HTERT RPE-1 (cell line): Measurements from ENCODE around the gene UBR3.
"Not testable (repeated sequence)": the region's sequence is repeated elsewhere in the genome, so short reads cannot be mapped to it uniquely, and the experiment has no call there.

Source experiments
- in situ Hi-C: fragments of 300-500 bp; cut with MboI; formaldehyde crosslinking; loops from 4 replicates; pipeline ENCODE4 v1.14.3; 2020; ENCODE audit warnings: low sequenced_read_pairs

UBR3 gene, protein sequence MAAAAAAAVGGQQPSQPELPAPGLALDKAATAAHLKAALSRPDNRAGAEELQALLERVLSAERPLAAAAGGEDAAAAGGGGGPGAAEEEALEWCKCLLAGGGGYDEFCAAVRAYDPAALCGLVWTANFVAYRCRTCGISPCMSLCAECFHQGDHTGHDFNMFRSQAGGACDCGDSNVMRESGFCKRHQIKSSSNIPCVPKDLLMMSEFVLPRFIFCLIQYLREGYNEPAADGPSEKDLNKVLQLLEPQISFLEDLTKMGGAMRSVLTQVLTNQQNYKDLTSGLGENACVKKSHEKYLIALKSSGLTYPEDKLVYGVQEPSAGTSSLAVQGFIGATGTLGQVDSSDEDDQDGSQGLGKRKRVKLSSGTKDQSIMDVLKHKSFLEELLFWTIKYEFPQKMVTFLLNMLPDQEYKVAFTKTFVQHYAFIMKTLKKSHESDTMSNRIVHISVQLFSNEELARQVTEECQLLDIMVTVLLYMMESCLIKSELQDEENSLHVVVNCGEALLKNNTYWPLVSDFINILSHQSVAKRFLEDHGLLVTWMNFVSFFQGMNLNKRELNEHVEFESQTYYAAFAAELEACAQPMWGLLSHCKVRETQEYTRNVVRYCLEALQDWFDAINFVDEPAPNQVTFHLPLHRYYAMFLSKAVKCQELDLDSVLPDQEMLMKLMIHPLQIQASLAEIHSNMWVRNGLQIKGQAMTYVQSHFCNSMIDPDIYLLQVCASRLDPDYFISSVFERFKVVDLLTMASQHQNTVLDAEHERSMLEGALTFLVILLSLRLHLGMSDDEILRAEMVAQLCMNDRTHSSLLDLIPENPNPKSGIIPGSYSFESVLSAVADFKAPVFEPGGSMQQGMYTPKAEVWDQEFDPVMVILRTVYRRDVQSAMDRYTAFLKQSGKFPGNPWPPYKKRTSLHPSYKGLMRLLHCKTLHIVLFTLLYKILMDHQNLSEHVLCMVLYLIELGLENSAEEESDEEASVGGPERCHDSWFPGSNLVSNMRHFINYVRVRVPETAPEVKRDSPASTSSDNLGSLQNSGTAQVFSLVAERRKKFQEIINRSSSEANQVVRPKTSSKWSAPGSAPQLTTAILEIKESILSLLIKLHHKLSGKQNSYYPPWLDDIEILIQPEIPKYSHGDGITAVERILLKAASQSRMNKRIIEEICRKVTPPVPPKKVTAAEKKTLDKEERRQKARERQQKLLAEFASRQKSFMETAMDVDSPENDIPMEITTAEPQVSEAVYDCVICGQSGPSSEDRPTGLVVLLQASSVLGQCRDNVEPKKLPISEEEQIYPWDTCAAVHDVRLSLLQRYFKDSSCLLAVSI (N-terminal part only)

DNA sequence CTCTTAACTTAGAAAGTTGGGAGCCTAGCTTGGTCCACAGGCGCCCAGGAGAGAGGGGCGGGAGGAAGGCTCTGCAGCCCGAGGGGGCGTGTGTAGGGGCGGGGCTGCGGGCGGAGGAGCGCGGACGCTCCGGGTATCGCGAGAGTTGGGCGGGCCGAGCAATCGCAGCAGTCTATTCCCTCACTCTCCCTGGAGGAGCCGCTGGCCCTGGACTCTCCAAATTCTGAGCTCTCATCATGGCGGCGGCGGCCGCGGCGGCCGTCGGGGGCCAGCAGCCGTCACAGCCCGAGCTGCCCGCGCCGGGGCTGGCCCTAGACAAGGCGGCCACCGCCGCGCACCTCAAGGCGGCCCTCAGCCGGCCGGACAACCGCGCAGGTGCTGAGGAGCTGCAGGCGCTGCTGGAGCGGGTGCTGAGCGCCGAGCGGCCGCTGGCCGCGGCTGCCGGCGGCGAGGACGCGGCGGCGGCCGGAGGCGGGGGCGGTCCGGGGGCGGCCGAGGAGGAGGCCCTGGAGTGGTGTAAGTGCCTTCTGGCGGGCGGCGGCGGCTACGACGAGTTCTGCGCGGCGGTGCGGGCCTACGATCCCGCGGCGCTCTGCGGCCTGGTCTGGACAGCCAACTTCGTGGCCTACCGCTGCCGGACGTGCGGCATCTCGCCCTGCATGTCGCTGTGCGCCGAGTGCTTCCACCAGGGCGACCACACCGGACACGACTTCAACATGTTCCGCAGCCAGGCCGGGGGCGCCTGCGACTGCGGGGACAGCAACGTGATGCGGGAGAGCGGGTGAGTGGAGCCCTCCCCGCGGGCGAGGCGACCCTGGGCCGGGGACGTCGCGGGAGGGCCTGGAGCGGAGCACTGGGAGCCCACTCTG, at the start of gene UBR3:
Gene UBR3 (plus strand): TSS at position 183 of the 869 bp plus-strand sequence. CDS start 54 bp downstream, at position 237.
- in situ Hi-C loops, result no loop called here

DNA sequence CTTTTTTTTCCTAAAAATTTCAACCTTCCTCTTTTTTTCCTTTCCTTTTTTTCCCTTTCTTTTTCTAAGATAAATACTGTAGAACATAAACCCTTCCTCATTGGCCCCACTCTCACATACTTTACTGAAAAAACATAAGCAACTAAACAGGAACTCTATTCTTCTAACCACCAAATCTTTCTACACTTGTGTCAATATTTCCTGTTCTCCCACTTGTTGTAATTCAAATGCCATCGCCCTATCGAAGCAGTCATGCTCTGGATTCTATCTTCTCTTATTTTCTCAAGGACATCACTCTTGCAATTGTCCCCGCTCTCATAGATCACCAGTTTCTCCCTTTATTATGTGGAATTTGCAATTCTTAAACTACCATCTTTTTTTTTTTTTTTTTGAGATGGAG, 48.8 kb upstream of the UBR3 start:
- in situ Hi-C loops, result no loop called here

DNA sequence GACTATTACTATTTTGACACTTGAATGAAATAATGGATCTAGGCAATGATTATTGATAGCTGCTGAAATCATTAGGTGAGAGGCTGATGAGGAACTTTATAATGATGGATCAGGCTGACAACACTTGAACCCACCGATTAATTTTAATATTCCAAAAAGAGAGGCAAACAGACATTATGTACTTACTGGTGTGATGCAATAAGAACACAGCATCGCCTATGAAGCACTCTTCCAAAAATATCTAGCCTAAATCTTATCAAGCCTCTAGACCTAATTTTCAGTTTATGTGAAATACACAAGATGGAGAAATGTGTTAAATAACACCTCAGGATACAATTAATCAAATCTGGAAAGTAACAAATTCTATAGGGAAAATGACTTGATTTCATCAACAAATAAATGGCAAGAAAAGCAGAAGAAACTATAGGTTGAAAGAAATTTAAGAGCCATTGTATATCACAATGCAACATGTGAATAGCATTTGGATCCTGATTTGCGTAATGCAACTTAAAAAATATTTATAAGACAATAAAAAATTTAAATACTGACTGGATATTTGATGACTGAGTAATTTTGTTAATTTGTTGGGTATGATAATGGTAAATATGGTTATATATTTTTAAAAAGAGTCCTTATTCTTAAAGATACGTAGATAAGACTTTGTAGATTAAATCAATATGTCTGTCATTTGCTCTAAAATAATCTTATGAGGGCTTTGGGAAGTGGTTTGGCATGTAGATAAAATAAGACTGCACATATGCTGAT, 45.8 kb upstream of the UBR3 start:
- in situ Hi-C loops, result no loop called here

DNA sequence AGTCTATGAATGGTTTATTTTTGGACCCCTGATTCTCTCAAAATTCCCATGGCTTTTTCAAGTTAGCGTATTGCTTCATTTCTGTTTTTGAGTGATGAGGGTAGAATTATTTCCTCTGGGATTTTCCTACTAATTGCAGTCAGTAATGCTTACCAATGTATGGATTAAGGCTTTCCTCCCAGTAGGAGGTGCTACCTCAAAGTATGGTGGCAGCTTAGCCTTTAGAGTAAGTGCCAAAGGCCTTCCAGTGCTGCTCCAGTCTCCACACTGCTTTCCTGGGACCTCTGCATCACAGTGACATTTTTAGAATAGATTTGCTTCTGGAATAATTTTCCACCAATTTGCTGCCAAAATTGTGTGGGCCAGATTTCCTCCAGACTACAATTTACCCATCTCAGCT, 44.7 kb upstream of the UBR3 start:
- in situ Hi-C loops, result no loop called here

DNA sequence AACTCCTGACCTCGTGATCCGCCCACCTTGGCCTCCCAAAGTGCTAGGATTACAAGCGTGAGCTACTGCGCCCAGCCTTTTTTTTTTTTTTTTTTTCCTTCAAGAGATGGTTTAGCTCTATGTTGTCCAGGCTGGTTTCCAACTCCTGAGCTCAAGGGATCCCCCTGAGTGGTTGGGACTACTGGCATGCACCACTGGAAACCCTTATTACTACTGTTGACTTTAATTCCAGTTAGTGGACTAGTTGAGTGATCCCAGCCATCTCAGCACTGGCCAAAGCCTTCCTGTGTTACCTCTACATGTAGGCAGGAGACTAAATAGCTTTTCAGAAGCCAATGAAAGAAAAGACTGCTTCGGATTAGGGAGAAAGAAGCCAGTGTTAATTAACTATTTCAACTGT, 36.7 kb upstream of the UBR3 start:
- in situ Hi-C loops, result no loop called here

DNA sequence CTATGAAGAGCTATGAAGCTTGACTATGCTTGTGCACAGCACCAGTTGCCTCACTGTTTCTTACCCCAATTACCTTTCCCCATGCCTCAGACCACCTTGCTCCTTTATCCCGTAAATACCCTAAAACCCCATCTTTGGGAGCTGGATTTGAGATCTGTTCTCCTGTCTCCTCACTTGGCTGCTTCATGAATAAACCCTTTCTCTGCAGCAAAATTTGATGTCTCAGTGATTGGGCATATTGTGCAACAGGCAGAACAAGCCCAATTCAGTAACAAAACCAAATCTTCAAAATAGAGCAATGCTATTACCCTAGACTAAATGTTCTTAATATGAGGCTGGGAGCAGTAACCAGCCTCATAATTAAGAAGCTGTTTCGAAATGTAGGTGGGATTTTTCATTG, 32.1 kb upstream of the UBR3 start:
- in situ Hi-C loops, result no loop called here

DNA sequence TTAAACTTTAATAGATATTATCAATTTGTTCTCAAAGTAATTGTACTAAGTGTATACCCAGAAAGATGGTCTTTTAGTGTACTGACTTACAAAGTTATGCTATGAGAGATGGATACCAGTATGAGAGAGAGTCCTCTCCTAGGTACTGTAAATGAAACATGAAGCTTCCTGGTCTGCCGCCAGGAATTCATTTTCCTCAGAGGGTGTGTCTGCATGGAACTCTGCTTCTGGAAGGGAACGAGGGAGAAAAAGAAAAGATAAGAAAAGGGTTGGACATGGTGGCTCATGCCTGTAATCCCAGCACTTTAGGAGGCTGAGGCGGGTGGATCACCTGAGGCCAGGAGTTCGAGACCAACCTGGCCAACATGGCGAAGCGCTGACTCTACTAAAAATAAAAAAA, 30.8 kb upstream of the UBR3 start:
- in situ Hi-C loops, result no loop called here

DNA sequence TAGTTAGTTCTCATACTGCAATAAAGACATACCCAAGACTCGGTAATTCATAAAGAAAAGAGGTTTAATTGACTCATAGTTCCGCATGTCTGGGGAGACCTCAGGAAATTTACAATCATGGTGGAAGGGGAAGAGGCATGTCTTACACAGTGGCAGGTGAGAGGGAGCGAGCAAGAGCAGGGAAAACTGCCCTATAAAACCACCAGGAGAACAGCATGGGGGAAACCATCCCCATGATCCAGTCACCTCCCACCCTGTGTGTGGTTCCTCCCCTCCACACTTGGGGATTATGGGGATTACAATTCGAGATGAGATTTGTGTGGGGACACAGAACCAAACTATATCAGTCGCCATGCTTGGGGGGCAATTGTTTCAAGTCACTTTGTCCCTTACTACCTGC, 29.7 kb upstream of the UBR3 start:
- in situ Hi-C loops, result no loop called here

DNA sequence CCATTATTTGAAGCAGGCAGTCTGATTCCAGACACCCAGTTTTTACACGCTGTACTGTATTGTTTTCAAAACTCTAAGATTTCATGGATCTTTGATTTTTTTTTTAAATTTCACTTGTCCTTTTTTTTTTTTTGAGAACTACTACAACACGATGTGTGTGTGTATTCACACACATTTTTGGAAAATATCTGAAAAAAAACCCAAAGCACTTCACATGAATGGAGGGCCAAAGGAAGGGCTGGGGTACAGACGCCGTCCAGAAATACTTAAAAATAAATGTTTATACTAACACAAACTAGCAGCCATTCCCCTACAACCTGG, 28.9 kb upstream of the UBR3 start:
- in situ Hi-C loops, result no loop called here

DNA sequence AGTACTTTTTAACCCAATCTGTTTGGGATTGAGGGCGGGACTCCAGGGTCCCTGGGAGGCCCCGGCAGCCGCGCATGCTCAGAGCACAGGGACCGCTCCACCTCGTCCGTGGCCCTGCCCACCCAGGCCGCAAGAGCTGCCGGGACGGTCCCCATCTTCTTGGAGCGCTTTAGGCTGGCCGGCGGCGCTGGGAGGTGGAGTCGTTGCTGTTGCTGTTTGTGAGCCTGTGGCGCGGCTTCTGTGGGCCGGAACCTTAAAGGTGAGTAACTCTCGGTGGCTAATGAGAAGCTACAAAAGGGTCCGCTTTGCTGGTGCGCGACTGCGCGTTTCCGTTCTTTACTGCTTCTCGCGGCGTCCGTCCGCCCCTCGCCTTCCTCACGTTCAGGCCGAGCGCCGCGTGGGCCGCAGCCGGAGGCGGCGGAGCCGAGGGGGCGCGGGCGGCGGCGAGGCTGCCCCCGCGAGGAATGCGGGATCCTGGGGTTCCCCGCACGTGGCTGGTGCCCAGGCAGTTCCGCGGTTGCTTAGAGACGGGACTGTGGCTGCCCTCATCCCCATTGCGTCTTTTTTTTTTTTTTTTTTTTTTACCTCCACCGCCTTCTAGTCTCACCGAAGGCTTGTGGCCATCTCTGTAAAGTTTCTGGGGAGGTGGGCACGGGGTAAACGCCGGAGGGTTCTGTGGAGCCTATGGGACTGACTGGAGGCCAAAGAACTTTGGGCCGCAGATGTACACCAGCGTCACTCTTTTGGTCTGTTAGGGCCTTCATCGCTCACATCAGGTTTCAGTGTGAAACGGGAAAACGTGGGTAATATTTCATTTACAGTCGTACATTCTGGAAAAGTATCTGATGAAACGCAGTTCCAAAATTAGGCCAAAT, 28.3 kb upstream of the UBR3 start, which contains the start of gene SSB:
Gene SSB (plus strand): TSS at position 154 of the 875 bp plus-strand sequence. CDS start 2,090 bp downstream, outside the sequence.
- in situ Hi-C loops, result no loop called here

DNA sequence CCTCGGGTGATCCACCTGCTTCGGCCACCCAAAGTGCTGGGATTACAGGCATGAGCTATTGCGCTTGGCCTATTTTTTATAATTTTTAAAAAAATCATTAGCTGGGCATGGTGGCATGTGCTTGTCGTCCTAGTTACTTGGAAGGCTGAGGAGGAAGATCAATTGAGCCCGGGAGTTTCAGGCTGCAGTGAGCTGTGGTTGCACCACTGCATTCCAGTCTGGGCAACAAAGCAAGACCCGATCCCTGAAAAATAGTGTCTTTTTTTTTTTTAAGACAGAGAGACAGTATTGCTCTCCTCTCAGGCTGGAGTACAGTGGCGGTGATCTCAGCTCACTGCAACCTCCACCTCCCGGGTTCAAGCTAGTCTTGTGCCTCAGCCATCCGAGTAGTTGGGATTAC, 23.8 kb upstream of the UBR3 start:
- in situ Hi-C loops, result no loop called here

DNA sequence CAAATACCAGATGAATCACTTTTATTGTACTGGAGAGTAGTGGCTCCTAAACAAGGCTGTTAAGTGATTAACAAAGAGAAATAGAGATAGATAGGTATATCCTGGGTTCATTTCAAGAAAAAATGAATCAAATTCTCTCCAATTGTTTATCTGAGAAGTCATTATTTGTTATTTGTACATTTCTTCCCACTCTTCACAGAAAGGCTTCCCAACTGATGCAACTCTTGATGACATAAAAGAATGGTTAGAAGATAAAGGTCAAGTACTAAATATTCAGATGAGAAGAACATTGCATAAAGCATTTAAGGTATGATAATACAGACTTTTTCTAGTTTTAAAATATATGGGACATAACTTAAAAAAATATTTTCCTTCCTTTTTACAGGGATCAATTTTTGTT, 20.7 kb upstream of the UBR3 start:
- in situ Hi-C loops, result no loop called here

DNA sequence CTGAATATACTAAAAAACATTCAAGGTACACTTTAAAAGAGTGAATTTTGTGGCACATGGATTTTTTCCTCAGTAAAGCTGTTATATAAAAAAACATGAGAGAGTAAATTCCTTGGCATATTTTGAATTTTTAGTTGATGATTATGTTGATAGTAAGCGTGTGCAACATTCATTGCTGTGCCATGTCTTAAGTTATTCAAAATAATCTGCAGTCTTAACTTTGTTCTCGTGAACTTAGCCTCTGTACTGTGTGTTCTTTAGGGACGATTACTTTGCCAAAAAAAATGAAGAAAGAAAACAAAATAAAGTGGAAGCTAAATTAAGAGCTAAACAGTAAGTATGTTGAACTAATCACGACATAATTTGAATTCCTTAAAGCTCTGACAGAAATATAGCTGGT, 19.0 kb upstream of the UBR3 start:
- in situ Hi-C loops, result no loop called here

DNA sequence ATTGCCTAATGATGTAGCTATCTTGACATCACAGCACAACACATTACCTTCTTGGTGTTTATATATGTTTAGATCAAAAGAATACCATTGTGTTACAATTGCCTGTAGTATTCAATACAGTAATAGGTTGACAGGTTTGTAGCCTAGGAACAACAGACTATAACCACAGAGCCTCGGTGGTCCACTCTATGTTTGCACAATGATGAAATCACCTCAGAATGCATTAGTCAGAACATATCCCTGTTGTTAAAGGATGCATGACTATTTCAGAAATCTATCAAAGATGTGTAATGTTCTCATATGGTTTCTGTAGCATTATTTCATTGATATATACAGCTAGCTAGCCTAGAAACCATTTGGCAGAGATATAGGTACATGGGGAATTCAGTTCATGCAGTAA, 11.4 kb upstream of the UBR3 start:
- in situ Hi-C loops, result no loop called here

DNA sequence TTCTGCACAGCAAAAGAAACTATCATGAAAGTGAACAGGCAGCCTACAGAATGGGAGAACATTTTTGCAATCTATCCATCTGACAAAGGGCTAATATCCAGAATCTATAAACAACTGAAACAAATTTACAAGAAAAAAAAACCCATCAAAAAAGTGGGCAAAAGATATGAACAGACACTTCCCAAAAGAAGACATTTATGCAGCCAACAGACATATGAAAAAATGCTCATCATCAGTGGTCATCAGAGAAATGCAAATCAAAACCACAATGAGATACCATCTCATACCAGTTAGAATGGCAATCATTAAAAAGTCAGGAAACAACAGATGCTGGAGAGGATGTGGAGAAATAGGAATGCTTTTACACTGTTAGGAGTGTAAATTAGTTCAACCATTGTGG, 10.3 kb upstream of the UBR3 start:
- in situ Hi-C loops, result not testable (repeated sequence)

DNA sequence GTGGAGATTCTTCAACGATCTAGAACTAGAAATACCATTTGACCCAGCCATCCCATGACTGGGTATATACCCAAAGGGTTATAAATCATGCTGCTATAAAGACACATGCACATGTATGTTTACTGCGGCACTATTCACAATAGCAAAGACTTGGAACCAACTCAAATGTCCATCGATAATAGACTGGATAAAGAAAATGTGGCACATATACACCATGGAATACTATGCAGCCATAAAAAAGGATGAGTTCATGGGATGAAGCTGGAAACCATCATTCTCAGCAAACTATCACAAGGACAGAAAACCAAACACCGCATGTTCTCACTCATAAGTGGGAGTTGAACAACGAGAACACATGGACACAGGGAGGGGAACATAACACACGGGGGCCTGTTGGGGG, 9.9 kb upstream of the UBR3 start:
- in situ Hi-C loops, result not testable (repeated sequence)

DNA sequence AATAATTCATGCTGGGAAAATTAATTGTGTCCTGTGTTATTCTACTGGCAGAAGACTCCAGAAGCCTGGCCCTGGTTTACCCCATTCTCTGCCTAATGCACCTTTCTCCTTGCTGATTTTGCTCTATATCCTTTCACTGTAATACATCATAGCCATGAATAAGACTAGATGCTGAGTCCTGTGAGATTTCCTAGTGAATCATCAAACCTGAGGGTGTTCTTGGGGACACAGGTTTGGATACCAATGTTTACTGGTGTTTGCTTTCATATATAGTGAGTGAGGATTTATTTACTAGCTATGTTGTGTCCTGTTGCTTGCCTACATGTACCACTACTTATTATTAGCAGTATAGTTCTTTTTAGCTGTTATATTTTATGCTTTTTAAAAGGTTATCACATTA, 9.0 kb upstream of the UBR3 start:
- in situ Hi-C loops, result no loop called here

DNA sequence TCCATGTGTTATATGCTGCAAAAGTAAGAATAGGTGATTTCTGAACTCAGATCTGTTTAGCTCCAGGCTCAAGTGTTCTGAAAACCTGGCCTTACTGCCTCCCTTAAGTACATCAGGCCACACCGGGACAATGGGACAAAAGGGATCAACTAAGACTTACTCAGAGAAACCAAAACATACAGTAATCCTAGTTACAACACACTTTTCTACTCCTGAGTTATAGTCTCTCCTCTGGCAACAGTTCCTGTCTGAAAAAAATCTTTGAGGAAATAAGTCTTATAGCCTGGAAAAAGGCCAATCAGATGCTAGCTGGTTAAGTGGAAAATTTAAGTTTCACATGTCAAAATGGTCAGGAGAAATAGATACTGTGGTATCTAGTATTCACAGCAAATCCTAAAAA, 8.1 kb upstream of the UBR3 start:
- in situ Hi-C loops, result no loop called here

DNA sequence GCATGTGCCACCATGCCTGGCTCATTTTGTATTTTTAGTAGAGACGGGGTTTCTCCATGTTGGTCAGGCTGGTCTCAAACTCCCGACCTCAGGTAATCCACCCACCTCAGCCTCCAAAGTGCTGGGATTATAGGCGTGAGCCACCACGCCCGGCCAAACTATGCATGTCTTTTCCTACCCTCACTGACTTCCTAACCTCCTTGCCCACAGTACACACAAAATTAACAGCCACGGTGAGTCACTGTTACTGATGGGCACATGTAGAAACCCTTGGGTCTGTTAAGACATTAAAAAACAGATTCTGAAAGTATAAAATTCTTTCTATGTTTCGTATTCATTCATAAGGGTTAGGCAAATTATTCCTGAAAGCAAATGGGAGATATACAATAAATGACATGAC, 7.2 kb upstream of the UBR3 start:
- in situ Hi-C loops, result not testable (repeated sequence)
